Measurements from ENCODE around the gene CNBD2.
A peak's percentile ranks its signal among the peaks of the same experiment; 100 is the strongest.
"Not testable (repeated sequence)": the region's sequence is repeated elsewhere in the genome, so short reads cannot be mapped to it uniquely, and the experiment has no call there.

Gene CNBD2

DNA sequence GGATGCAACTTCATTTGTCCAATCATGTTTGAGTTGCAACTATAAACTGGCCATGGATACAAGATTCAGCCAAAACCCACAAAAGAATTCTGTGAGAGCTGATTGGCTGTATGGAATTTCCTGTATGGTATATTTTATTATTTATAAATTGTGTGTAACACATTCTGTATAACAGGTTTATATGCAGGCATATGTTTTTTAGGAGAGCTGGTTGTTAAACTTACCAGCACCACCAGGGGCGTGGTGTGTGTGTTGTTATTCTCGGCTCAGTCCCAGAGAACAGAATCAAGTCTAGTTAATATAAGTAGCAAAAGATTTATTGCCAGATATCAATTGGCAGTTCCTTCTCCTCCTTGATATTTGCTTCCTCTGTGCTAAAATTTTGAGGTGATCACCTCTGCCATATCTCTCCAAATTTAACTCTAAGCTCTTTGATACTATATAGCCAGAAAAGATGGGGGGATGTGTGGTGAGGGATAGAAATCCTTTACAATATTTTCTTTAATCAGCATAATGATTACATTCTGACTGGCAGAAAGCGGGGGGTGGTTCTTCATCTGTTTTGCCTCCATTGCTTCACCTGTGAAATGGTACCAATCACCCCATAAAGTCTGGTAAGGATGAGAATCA, 22.9 kb downstream of the CNBD2 start:
- no peaks in the 10 kb centered on the region for H3K9me3 Mint-ChIP-seq
- peaks cover 8% of the 10 kb centered on the region for H3K27me3 Mint-ChIP-seq
- H3K36me3 Mint-ChIP-seq (ENCODE audit: low read depth): no peaks in the 10 kb centered on the region
- H3K4me1 Mint-ChIP-seq: peaks cover 3% of the 10 kb centered on the region
- DNase-seq (no peak), ATAC-seq (no peak)
- no peak overlapping the region for H3K27ac Mint-ChIP-seq
- H3K4me3 Mint-ChIP-seq: no peak overlapping the region

DNA sequence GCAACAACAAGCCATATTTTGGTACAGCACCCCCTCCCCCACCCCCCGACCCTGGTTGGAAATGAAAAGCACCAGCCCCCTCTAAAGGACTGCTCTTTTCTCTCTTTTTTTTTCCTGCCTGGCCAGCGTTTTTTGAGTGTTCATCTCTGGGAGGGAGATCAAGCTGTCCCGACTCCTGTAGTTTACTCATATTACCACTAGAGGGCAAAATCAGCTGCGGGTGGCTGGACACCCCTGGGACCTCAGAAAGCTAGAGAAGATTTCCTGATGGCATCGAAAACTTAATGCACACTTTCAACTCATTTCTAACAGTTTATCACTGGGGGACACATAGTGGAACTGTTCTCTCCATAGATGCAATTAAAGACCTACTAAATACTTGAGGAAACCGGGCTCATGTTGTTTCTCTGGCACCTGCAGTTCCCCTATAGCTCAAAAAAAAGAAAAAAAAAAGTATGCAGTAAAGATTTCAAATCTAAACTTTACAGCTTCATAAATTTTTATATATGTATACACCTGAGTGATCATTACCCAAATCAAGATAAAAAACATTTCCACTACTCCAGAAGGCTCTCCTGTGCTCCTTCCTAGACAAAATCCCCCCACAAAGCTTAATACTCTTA, 24.4 kb downstream of the CNBD2 start:
- H3K4me3 Mint-ChIP-seq: no peak overlapping the region
- H3K9me3 Mint-ChIP-seq: no peaks in the 10 kb centered on the region
- peaks cover 8% of the 10 kb centered on the region for H3K27me3 Mint-ChIP-seq
- DNase-seq (peak; percentile 31), ATAC-seq (peak; percentile 79)
- no peaks in the 10 kb centered on the region for H3K36me3 Mint-ChIP-seq (ENCODE audit: low read depth)
- no peak overlapping the region for H3K27ac Mint-ChIP-seq
- peaks cover 3% of the 10 kb centered on the region for H3K4me1 Mint-ChIP-seq

DNA sequence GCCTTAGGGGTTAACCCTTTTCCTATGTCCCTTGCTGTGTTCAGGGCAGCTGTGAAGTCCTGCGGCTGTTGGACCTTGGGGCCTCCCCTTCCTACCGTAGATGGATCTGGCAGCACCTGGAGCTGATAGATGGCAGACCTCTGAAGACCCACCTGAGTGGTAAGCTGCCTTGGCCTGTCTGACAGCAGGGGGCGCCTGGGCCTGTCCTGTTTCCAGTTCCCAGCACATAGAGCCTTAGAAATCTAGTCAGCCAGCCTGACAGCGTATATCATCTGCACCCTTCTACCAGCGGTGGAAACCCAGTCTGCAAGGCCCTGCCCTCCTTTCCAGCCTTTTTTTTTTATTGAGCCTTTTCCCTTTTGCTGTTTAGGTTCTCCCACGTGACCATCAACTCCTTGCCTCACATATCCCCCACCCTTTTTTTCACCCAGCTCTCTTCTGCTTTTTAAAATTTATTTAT, 26.6 kb downstream of the CNBD2 start:
- Mint-ChIP-seq H3K27ac (no peak overlapping the region), H3K36me3 (ENCODE audit: low read depth) (no peaks in the 10 kb centered on the region)

DNA sequence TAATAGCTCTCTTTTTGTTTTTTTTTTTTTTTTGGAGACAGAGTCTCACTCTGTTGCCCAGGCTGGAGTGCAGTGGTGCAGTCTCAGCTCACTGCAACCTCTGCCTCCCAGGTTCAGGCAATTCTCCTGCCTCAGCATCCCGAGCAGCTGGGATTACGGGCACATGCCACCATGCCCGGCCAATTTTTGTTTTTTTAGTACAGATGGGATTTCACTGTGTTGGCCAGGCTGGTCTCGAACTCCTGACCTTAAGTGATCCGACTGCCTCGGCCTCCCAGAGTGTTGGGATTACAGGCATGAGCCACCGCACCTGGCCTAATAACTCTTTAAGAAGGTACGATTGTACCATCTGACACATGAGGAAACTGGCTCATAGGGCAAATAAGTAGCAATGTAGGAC, 28.1 kb downstream of the CNBD2 start:
- H3K27ac Mint-ChIP-seq; H3K9me3 Mint-ChIP-seq; H3K4me1 Mint-ChIP-seq; ATAC-seq; H3K4me3 Mint-ChIP-seq; H3K36me3 Mint-ChIP-seq (ENCODE audit: low read depth); DNase-seq; H3K27me3 Mint-ChIP-seq: not testable (repeated sequence)

More for the DNA sequence above, 26.6 kb downstream of the CNBD2 start:
- peaks cover 4% of the 10 kb centered on the region for H3K27me3 Mint-ChIP-seq
- ATAC-seq: peak; percentile 88
- peak; percentile 82 for DNase-seq
- H3K4me1 Mint-ChIP-seq: peaks cover 3% of the 10 kb centered on the region
- no peak overlapping the region for H3K4me3 Mint-ChIP-seq
- H3K9me3 Mint-ChIP-seq: no peaks in the 10 kb centered on the region

DNA sequence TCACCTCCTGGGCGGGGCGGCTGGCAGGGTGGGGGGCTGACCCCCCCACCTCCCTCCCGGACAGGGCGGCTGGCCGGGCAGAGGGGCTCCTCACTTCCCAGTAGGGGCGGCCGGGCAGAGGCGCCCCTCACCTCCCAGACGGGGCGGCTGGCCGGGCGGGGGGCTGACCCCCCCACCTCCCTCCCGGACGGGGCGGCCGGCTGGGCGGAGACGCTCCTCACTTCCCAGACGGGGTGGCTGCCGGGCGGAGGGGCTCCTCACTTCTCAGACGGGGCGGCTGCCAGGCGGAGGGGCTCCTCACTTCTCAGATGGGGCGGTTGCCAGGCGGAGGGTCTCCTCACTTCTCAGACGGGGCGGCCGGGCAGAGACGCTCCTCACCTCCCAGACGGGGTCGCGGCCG, 32.9 kb downstream of the CNBD2 start:
- H3K36me3 Mint-ChIP-seq (ENCODE audit: low read depth); H3K27me3 Mint-ChIP-seq; DNase-seq; ATAC-seq; H3K27ac Mint-ChIP-seq; H3K4me1 Mint-ChIP-seq; H3K4me3 Mint-ChIP-seq: not testable (repeated sequence)
- H3K9me3 Mint-ChIP-seq: peaks cover 14% of the 10 kb centered on the region

DNA sequence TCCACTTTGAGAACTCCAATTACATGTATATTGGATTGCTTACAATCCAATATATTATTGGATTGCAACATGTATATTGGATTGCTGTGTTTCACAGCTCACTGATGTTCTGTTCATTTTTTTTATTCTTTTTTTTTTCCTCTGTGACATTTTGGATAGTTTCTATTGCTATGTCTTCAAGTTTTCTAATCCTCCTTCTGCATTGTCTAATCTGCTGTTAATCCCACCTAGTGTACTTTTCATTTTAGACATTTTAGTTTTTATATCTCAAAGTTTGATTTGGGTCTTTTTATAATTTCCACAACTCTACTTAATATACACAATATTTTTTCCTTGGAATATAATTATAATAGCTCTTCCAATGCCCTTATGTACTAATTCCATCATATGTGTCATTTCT, 34.5 kb downstream of the CNBD2 start:
- no peak overlapping the region for H3K4me3 Mint-ChIP-seq
- DNase-seq: no peak
- no peaks in the 10 kb centered on the region for H3K36me3 Mint-ChIP-seq (ENCODE audit: low read depth)
- no peaks in the 10 kb centered on the region for H3K4me1 Mint-ChIP-seq
- H3K27me3 Mint-ChIP-seq: peaks cover 6% of the 10 kb centered on the region
- peaks cover 14% of the 10 kb centered on the region for H3K9me3 Mint-ChIP-seq
- ATAC-seq: no peak
- H3K27ac Mint-ChIP-seq: no peak overlapping the region

DNA sequence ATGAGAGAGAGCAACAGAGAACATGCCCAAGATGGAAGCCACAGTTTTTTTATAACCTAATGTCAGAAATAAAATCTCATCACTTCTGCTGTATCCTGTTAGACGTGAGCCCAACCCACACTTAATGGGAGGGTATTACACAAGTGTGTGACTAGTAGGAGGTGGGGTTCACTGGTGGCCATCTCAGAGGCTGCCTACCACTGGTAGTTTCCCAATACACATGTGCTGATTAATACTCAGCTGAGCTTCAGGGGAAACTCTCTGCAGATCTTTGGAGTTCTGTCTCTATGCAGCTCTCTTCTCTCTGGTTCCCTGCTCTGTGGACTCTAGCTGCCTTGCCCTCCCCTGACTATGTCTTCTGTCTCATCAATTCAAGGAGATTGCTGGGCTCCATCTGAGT, 35.7 kb downstream of the CNBD2 start:
- no peak overlapping the region for H3K4me3 Mint-ChIP-seq
- ATAC-seq (no peak), DNase-seq (no peak)
- H3K27me3 Mint-ChIP-seq: peaks cover 6% of the 10 kb centered on the region
- no peak overlapping the region for H3K27ac Mint-ChIP-seq
- no peaks in the 10 kb centered on the region for H3K4me1 Mint-ChIP-seq
- no peaks in the 10 kb centered on the region for H3K36me3 Mint-ChIP-seq (ENCODE audit: low read depth)
- peaks cover 14% of the 10 kb centered on the region for H3K9me3 Mint-ChIP-seq

DNA sequence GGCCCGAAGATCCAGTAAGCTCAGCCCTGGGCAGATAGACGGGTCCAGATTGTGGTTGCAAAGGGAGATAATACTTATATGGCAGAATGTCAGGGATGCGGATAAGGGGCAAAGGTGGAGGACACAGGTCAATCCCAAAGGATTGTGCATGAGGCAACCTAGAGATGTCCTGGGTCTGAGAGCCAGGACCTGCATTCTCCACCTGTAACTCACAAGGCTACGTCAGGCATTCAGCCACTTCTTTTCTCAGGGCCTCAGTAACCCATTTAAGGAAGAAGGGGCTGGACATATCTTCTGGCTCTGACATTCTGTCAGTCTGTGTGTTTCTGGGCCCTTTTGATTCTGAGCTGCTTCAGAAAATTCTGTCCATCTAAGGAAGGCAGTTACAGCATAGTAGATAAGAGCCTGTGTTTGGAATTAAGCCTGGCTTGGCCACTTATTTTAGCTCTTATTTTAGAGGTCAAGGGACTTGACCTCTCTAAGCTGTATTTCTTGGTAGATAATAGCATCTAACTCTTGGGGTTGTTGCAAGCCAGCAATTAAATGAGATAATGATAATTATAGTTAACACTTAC, 40.2 kb downstream of the CNBD2 start:
- H3K9me3 Mint-ChIP-seq: peaks cover 7% of the 10 kb centered on the region
- no peak overlapping the region for H3K4me3 Mint-ChIP-seq
- no peak for ATAC-seq
- no peak for DNase-seq
- peaks cover 5% of the 10 kb centered on the region for H3K27me3 Mint-ChIP-seq
- no peaks in the 10 kb centered on the region for H3K4me1 Mint-ChIP-seq
- no peak overlapping the region for H3K27ac Mint-ChIP-seq
- no peaks in the 10 kb centered on the region for H3K36me3 Mint-ChIP-seq (ENCODE audit: low read depth)

DNA sequence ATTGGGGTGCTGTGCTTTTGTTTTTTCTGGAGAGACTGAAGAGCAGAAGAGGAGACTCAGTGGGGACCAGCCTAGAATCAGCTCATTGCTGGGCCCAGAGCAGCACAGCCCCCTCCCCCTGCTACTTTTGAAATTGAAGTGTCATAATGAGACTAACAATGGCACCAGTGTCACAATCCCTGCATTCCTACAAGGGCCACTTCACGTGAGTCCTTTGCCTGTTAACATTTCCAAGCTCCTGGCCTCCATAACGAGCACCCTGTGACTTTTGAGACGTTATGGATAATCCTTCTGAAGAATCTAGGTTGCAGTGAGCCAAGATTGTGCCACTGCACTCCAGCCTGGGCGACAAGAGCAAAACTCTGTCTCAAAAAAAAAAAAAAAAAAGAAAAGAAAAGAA, 41.7 kb downstream of the CNBD2 start:
- H3K36me3 Mint-ChIP-seq (ENCODE audit: low read depth): no peaks in the 10 kb centered on the region
- H3K9me3 Mint-ChIP-seq: no peaks in the 10 kb centered on the region
- H3K4me3 Mint-ChIP-seq: no peak overlapping the region
- H3K27me3 Mint-ChIP-seq: no peaks in the 10 kb centered on the region
- no peaks in the 10 kb centered on the region for H3K4me1 Mint-ChIP-seq
- no peak overlapping the region for H3K27ac Mint-ChIP-seq
- ATAC-seq: no peak
- no peak for DNase-seq

DNA sequence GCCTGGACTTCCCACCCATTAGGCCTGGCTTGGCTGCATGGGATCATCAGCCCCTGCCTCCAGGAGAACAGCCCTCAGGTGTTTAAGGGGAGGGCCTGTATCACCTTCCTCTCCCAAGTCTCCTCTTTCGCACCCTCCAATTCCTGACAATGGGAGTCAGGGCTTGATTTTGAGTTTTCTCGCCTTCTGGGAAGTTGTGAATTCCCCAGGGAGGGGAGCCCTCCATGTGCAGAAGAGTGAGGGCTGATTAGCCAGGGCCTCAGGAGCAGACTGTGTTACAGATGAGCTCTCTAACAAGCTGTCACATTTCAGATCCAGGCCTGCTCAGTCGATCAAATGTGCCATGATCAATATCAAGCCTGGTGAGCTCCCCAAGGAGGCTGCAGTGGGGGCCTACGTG, 42.4 kb downstream of the CNBD2 start:
- no peak overlapping the region for H3K27ac Mint-ChIP-seq
- no peaks in the 10 kb centered on the region for H3K27me3 Mint-ChIP-seq

DNA sequence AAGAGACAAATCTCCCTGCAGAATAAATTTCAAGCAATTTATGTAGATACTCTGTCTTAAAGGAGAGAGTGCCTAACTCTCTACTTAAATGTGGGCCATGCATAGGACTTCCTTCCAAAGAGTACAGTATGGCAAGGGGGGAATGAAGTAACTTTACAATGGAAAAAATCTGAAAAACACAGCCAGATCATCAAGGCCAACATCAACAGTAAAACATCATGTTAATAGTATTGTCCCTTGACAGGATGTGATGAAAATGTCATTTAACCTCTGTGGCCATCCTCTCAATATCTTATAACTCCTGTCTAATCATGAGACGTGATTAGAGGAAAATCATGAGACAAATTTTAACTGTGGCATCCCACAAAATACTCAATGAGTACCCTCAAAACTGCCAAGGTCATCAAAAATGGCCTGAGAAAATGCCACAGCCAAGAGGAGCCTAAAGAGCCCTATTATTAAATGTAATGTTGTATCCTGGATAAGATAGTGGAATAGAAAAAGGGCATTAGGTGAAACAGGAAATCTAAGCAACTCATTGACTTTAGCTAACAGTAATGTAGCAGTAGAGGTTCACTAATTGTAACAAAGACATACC, 47.5 kb downstream of the CNBD2 start:
- no peaks in the 10 kb centered on the region for H3K4me1 Mint-ChIP-seq
- ATAC-seq (no peak), DNase-seq (no peak)
- H3K27me3 Mint-ChIP-seq: no peaks in the 10 kb centered on the region
- H3K9me3 Mint-ChIP-seq: no peaks in the 10 kb centered on the region
- H3K27ac Mint-ChIP-seq: no peak overlapping the region
- no peaks in the 10 kb centered on the region for H3K36me3 Mint-ChIP-seq (ENCODE audit: low read depth)
- H3K4me3 Mint-ChIP-seq: no peak overlapping the region

More for the DNA sequence above, 42.4 kb downstream of the CNBD2 start:
- no peak for DNase-seq
- no peaks in the 10 kb centered on the region for H3K9me3 Mint-ChIP-seq
- H3K36me3 Mint-ChIP-seq (ENCODE audit: low read depth): no peaks in the 10 kb centered on the region
- H3K4me3 Mint-ChIP-seq: no peak overlapping the region
- no peak for ATAC-seq
- no peaks in the 10 kb centered on the region for H3K4me1 Mint-ChIP-seq

DNA sequence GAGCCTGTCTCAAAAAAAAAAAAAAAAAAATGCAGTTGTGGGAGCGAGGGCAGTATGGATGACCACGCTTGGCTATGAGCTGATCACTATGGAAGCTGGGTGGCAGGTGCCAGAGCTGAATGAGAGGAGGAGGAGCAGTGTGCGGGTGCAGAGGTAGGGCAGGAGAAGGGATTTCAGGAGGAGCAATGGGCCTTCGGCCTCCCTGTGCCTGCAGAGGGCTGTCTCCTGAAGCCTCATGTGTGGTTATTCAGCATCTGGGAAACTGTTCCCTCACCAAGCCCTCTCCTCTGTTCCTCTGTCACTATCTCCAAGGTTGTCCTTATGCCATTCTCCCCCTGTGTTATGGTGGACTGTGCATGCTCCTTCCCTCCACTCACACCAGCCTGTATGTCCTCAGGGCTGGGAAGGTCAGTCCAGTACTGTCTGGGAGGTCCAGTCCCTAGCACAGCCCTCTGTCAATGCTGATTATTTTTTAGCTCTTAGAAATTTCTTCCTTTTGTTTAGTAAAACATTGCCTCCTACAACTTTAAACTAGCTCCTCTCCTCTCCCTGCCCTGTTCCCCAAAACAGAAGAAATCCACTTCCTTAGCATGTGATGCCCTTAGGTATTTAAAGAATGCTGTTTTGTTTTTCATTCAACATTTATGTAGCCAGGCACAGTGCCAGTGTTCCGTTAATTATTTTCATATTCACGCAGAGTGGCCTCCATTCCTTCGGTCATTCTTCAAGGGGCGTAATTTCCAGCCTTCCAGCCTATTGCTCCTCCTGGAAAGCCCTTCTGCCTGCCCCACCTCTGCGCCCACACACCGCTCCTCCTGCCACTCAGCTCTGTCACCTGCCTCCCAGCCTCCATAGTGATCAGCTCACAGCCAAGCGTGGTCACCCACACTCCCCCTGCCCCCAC, 48.9 kb downstream of the CNBD2 start:
- Mint-ChIP-seq H3K36me3 (ENCODE audit: low read depth) (no peaks in the 10 kb centered on the region), H3K27ac (no peak overlapping the region)
- no peak for DNase-seq

DNA sequence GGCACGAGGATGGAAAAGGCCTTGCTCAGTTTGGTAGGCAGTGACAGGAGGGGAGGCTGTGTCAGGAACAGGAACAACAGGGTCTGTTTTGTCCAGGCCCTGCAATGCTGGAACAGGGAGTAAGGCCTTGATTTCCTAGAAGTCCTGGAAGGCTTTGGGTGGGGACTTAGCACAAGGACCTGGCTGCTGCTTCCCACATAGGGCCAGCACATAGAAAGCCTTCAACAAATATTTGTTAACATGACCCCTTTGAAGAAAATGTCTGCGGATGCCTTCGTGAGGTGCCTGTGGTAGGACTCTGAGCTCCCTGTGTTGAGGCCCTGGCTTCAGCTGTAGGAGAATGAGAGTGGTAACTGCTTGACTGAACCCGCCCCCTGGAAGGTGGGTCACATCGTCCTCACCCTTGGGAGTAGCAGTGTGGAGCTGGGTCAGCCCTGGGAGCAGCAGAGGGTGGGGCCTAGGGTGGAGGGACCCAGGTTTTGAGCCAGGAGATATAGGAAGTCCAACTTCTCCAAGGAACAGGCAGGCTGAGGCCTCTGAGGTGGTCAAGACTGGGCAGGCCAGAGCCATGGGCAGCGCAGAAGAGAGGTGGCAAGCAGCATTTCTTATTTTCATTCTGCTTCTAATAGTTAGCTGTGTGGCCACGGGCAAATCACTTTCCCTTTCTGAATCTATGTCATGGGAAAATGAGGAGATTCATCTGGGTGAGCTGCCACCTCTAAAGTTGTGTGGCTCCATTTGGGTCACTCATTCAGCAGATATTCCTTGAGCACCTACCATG, 50.0 kb downstream of the CNBD2 start:
- no peaks in the 10 kb centered on the region for H3K36me3 Mint-ChIP-seq (ENCODE audit: low read depth)
- H3K27ac Mint-ChIP-seq: no peak overlapping the region
- peaks cover 2% of the 10 kb centered on the region for H3K27me3 Mint-ChIP-seq
- ATAC-seq: no peak
- H3K4me3 Mint-ChIP-seq: no peak overlapping the region
- no peaks in the 10 kb centered on the region for H3K9me3 Mint-ChIP-seq
- DNase-seq: no peak
- no peaks in the 10 kb centered on the region for H3K4me1 Mint-ChIP-seq

More for the DNA sequence above, 48.9 kb downstream of the CNBD2 start:
- no peak for ATAC-seq
- H3K4me1 Mint-ChIP-seq: no peaks in the 10 kb centered on the region
- no peak overlapping the region for H3K4me3 Mint-ChIP-seq
- no peaks in the 10 kb centered on the region for H3K9me3 Mint-ChIP-seq
- H3K27me3 Mint-ChIP-seq: no peaks in the 10 kb centered on the region

DNA sequence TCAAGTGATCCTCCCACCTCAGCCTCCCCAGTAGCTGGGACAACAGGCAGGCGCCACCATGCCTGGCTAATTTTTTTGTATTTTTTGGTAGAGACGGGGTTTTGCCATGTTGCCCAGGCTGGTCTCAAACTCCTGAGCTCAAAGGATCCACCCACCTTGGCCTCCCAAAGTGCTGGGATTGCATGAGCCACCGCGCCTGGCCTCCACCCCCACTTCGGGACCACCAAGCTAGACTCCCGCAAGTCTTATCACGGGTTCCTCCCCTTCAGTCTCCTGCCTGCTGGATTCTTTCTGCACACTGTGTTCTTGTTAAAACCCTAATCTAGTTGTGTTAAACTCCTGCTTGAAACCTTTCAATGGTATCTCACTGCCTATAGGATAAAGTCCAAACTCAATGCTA, 57.7 kb downstream of the CNBD2 start:
- not testable (repeated sequence) for DNase-seq; H3K4me3 Mint-ChIP-seq; H3K27me3 Mint-ChIP-seq; H3K27ac Mint-ChIP-seq; H3K4me1 Mint-ChIP-seq; H3K9me3 Mint-ChIP-seq; H3K36me3 Mint-ChIP-seq (ENCODE audit: low read depth); ATAC-seq

Measured in activated naive CD8-positive, alpha-beta T cell treated with anti-CD3 and anti-CD28 coated beads, Interleukin-2, amount 50 U/mL, for 24 hours (primary cell).